ENCODE data around the gene TMEM144.

TMEM144 gene

GRCh38 chr4:158209825-158210807 is at the start of gene TMEM144:
Gene TMEM144 (plus strand): TSS chr4:158210486. CDS start chr4:158212668, 2,182 bp downstream.
- peak; percentile 33 to 97 (median 90) for DNase-seq

GRCh38 chr4:158161551-158162354 is 48.5 kb upstream of the TMEM144 start:
- peak in 1 of 58 donors; percentile 31 for DNase-seq

DNA sequence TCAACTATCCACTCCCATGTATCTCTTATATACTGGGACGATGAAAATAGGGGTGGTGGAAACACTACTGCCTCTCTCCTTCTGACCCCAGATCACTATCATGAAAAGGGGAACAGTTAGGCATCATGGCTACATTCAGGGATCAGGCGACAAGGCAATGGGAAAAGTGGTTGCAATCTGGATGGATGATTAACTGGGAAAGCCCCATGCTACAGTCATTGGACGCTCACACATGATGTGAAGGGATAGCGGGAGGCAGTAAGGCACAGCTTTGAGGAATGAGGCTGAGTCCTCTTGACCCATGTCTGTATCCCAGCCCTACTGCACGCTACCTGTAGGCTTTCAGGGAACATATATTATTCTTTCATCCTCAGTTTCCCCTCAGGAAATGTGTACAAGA is 47.7 kb upstream of the TMEM144 start:
- no peak for DNase-seq

- peak in 22 of 58 donors; percentile 1 to 68 (median 27) for DNase-seq
These were observed 46.1 kb upstream of the TMEM144 start for GRCh38 chr4:158163941-158164767.

- no peak for DNase-seq
These were observed 45.5 kb upstream of the TMEM144 start for GRCh38 chr4:158164768-158165213.

DNA sequence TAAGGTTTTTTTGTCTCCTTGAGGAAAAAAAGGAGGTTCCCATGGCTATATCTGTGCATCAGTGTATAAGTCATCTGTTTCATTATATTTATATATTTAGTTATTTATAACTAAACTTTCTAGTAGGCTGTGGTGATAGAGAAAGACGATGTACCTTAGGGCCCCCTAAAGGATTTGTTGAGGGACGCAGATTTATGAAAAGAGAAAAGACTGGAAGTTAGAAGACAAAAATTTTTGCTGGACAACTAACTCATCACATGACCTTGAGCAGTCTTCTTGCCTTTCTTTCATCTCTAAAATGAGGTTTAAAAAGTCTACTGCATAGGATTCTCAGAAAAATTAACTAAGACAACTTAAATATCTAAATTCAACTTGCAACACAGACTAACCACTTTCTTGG is 43.6 kb upstream of the TMEM144 start:
- no peak for DNase-seq

DNA sequence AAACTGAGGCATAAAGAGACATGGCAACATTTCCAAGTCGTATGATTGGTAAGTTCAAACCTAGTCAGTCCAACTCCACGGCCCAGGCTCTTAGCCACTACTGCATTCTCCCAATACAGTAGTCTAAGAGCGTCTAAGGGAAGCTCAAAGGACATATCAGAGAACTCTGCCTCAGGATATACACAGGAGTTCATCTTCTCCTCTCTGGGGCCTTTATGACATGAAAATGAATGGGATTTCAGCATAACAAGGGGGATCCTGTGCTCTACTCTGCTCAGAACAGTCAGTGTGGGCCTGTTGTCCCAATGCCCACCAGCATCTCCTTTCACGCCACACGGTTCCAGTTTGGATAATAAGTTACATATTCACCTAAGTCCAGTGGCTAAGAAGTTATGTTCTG is 41.7 kb upstream of the TMEM144 start:
- DNase-seq, result no peak

DNA sequence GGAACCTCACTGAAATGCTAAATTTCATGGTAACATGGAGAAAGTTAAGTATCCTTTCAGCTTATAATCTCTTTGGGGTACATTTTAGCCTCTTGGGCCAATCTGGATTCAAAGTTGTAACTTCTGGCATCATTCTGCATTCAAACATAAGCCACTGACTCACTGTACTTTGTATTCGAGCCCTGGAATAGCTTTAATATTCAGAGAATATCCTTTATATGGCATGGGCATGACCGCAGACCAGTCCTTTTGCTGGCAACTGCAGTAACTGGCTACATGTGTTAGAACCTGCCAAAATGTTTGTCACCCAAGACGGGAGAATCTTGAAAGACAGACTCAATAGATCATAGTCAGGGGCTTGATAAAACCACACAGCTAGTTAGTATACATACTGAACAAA is 40.8 kb upstream of the TMEM144 start:
- no peak for DNase-seq

- peak in 7 of 58 donors; percentile 16 to 52 (median 44) for DNase-seq
These were observed 40.2 kb upstream of the TMEM144 start for GRCh38 chr4:158169931-158170690.

DNA sequence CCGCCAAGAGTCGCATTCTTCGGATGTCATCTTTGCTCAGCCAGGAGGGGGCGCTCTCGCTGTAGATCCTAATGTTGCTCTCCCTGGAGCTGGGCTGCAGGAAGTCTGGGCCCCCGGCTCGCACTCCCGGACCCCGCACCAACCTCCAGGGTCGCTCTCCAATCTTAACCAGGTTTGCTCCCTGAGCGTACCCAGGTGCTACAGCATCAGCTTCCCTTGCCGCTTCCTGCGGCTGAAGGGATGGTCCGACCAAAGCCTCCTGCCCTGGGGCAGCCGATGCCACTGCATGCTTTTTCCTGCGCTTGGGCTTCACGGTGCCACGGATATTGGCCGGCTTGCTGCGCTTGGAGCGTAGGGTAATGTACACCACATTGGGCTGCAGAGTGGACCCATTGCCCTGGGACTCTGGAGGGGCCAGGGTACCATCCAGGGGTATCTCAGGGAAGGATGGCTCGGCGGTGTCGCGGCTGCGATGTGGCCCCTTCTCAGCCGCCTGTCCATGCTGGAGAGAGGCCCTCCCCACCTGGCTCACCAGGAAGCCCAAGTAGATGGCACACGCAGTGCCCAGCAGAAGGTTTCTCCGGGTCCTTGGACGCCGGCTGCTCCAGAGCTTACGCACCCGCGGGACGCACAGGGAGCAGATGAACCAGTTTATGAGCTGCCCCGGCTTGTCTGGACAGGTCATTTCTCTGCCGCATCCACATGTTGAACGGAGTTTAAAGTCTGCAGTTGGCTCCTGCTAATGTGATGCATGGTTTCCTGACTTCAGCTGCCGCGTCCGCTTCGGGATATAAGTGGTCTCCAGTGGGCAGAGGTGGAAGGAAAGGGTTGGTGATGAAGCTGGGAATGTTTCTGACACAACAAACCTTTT is 39.4 kb upstream of the TMEM144 start:
- DNase-seq, result peak in 12 of 58 donors; percentile 3 to 44 (median 16)

GRCh38 chr4:158172261-158173258 is 37.7 kb upstream of the TMEM144 start, which contains the start of gene GASK1B:
Gene GASK1B (minus strand): TSS chr4:158173025. CDS start chr4:158171375, 1,650 bp downstream.
- peak in 13 of 58 donors; percentile 9 to 56 (median 18) for DNase-seq

GRCh38 chr4:158176108-158176507 is 34.2 kb upstream of the TMEM144 start:
- no peak for DNase-seq

- no peak for DNase-seq
These were observed 33.5 kb upstream of the TMEM144 start for GRCh38 chr4:158176776-158177175.

- DNase-seq, result no peak
These were observed 30.8 kb upstream of the TMEM144 start for GRCh38 chr4:158179465-158179864.

DNA sequence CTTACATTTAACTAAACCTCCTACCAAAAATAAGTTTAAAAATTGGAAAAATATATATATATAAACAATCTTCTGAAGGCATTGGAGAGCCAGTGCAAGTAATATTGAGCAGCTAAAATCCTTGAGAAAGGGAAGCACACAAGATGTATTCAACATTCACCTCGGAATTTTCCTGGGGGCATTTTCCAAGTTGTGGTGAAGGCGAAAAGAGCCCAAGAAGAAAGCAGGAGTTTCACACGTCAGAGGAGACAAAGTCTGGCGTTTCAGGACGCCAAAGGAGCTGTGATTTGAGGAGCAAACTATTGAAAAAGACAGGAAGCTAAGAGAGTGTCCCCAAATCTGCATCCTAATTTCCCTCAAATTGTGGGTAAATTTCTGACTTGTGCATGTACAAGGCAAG is 28.4 kb upstream of the TMEM144 start:
- DNase-seq, result peak in 1 of 58 donors; percentile 15

DNA sequence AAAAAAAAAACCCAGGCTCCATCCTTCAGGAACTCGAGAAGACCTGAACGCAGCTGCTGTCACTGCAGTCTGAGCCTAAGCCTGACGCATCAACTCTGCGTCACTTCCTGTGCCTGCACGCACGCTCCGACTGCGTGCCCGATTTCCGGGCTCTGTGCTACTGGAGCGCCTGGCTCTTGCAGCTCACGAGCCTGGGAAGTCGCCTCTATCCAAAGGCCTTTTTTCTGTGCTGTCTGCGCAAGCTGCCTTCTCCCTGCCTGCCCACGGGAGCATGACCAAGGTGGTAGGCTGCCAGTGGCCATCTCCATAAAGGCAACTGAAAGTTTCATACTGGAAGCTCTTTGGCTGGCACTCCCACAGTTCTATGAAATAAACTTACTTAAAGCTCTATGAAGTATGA is 27.6 kb upstream of the TMEM144 start:
- peak in 7 of 58 donors; percentile 7 to 55 (median 25) for DNase-seq

DNA sequence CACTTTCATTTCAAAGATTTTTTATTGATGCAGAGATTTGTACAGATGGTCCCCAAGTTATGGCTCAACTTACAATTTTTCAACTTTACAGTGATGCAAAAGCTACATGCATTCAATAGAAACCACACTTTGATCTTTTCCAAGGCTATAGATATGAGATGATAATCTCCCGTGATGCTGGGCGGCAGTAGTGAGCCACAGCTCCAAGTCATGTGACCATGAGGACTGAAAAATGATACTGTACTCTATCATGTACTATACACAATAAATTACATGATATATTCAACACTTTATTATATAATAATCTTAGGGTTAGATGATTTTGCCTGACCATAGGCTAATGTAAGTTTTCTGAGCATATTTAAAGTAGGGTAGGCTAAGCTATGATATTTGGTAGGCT is 23.5 kb upstream of the TMEM144 start:
- no peak for DNase-seq

GRCh38 chr4:158189422-158189821 is 20.9 kb upstream of the TMEM144 start:
- DNase-seq, result no peak
